GM18907 (cell line): ENCODE data around the gene CDK6.

Experiments
- ATAC-seq: cut with Tn5 transposase; IDR thresholded peaks from one replicate; pipeline ENCODE4 v1.9.1; 2021; ENCODE audit warnings: mild to moderate bottlenecking, moderate library complexity; ENCODE audit not compliant: unreplicated experiment

The CDK6 gene

GRCh38 chr7:92631067-92631849 lies 205.1 kb downstream of the CDK6 start:
- peak; percentile 83 for ATAC-seq

GRCh38 chr7:92629779-92630178 lies 206.6 kb downstream of the CDK6 start:
- no peak for ATAC-seq

- no peak for ATAC-seq
Observed at GRCh38 chr7:92627956-92628355, 208.4 kb downstream of the CDK6 start.

GRCh38 chr7:92626281-92626809 lies 210.0 kb downstream of the CDK6 start:
- no peak for ATAC-seq

GRCh38 chr7:92625617-92626016 lies 210.8 kb downstream of the CDK6 start:
- ATAC-seq, result no peak

GRCh38 chr7:92624298-92624996 lies 211.9 kb downstream of the CDK6 start:
- ATAC-seq, result no peak

GRCh38 chr7:92623544-92623943 lies 212.8 kb downstream of the CDK6 start:
- ATAC-seq, result no peak

- peak; percentile 12 for ATAC-seq
Observed at GRCh38 chr7:92622685-92623084, 213.7 kb downstream of the CDK6 start.

- peak; percentile 68 for ATAC-seq
Observed at GRCh38 chr7:92622030-92622429, 214.3 kb downstream of the CDK6 start.

- ATAC-seq, result peak; percentile 57
Observed at GRCh38 chr7:92621561-92622023, 214.8 kb downstream of the CDK6 start.

- ATAC-seq, result peak; percentile 68
Observed at GRCh38 chr7:92621026-92621540, 215.3 kb downstream of the CDK6 start.

GRCh38 chr7:92615861-92616260 lies 220.5 kb downstream of the CDK6 start:
- ATAC-seq, result no peak

- no peak for ATAC-seq
Observed at GRCh38 chr7:92614660-92615174, 221.7 kb downstream of the CDK6 start.

GRCh38 chr7:92613720-92614119 lies 222.7 kb downstream of the CDK6 start:
- no peak for ATAC-seq

GRCh38 chr7:92613214-92613613 lies 223.2 kb downstream of the CDK6 start:
- ATAC-seq, result no peak

GRCh38 chr7:92612501-92612900 lies 223.9 kb downstream of the CDK6 start:
- no peak for ATAC-seq

- no peak for ATAC-seq
Observed at GRCh38 chr7:92611735-92612134, 224.6 kb downstream of the CDK6 start.

GRCh38 chr7:92609921-92610518 lies 226.4 kb downstream of the CDK6 start:
- no peak for ATAC-seq

- ATAC-seq, result no peak
Observed at GRCh38 chr7:92608380-92609322, 227.7 kb downstream of the CDK6 start.

- no peak for ATAC-seq
Observed at GRCh38 chr7:92606985-92607384, 229.4 kb downstream of the CDK6 start.
